GM21717 (cell line): ENCODE measurements around the gene SEC11C.

Experiments
- ATAC-seq: cut with Tn5 transposase; IDR thresholded peaks from one replicate; pipeline ENCODE4 v1.9.1; 2021; ENCODE audit warnings: mild to moderate bottlenecking, moderate library complexity; ENCODE audit not compliant: unreplicated experiment

Gene SEC11C

DNA sequence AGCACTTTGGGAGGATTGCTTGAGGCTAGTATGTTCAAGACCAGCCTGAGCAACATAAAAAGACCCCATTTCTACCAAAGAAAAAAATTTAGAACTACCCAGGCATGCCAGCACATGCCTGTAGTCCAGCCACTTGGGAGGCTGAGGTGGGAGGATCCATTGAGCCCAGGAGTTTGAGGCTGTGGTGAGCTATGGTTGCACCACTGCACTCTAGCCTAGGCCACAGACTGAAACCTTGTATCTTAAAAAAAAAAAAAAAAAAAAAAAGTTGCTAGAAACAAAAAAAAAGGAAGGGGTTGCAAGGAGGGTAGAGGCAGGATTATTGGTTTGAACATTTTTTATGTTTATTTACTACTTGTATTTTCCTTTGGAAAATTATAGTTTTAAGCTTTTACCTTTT lies 4.8 kb downstream of the SEC11C start:
- ATAC-seq: no peak

DNA sequence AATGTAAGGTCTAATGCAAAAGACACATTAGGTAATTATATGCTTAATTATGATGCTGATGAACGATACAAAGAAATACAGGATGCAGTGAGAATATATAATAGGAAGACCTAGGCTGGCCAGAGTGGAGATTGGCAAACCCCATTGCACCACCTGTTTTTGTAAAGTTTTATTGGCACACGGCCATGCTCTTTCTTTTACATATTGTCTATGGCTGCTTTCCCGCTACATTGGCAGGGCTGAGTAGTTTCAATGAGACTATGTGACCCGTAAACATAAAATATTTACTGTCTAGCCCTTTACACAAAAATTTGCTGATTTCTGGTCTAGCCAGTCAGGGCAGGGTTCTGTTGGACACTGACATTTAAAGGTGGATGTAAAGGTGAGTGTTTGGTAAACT lies 5.4 kb downstream of the SEC11C start:
- no peak for ATAC-seq

DNA sequence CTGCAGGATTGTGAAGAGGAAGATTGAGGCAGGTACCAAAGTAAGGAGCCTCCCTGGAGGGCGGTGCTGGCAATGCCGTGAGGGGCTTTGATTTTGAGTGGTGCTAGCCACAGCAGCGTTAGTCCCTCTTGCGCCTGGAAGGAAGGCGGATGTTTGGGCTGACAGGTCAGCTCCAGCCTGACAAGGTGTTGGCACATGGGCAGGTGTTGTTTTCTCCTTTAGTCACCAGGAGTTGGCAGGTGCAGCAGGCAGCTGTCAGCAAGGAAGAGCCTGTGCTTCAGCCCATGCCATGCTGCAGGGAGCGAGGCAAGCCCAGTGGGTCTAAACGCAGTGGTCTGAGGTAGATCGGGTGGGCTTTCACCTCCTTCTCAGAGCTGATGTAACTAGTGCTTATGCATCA lies 8.5 kb downstream of the SEC11C start:
- ATAC-seq: no peak

DNA sequence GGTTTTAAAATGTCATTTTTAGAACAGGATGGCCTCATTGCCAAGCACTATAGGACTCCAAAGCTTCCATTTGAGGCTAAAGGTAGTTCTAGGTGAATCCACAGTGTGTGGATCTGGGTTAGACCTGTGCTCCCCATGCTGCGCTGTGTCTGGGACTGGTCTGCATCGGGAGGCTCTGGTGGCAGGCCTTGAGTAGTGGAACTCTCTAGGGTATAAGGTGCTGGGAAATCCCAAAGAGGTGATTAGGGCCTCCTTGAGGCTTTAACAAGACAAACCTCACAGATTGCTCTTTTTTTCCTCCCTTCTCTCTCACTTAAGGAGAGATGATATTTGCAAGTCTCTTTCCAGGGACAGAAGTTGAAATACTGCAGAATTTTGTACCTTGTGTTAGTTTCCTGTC lies 9.3 kb downstream of the SEC11C start:
- no peak for ATAC-seq

DNA sequence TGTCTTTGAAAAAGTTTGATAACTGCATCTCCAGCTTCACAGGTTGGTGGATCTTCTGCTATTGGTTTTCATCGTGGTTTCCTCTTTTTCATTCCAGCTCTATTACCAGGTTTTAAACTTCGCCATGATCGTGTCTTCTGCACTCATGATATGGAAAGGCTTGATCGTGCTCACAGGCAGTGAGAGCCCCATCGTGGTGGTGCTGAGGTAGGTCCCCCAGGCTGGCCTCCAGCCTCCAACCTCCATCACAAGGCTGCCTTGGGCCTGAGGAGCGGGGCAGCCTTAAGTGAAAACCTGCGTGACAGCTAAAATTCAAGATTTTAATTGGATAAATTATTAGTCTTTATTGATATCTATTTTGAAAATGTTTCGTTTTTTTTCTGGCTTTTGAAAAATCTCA lies 9.7 kb downstream of the SEC11C start:
- no peak for ATAC-seq

DNA sequence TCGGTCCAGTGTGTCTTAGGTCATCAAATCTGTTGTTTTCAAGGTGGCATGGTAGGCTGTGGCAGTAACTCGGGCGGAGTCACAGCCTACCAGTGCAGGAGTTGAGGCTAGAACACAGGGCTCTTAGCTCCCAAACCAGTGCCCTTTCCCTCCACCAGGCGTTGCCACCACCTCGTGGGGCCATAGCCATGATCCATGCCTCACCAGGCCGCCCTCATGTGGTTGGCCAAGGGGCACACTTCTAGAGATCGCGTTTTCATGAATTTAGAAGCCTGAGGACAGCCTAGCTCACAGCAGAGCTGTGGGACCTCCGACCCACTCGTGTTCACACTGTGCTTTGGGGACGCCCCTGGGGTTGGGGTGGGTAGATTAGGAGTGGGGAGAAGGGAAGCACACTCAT lies 10.6 kb downstream of the SEC11C start:
- no peak for ATAC-seq

DNA sequence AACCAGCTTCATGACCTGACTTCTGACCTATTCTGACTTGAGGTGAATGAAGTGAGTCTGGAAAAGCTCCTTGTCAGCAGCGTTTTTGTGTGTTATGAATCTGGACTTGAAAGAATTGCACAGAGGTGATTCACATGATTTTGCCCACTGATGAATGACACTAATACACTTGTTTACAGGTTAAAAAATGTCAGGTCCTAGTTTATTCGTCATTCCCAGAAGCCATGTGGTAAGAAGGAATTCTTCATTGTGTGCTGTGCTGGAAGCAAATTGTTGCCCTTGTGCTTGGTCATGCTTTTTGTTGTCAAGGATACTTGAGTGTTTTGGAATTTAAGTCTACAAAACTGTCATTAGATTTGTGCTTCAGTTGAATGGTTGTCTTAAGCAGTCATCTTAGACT lies 15.5 kb downstream of the SEC11C start:
- ATAC-seq: no peak

DNA sequence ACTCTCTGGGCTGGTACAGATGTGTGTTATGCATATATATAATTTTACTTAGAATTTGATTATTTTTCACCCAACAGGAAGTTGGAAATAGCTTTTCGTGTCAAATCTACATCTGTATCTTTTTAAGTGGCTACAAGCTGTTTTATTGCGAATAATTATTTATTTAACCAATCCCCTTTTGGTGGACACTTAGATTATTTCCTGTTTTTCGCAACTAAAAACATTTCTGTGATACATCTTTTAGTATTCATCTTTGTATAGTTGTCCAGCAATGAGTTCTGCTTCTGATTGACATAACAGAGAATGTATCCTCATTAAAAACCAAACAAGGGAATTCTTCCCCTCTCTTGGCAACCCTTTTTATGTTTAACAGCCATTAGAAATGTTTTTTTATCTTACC lies 16.6 kb downstream of the SEC11C start:
- ATAC-seq: no peak

DNA sequence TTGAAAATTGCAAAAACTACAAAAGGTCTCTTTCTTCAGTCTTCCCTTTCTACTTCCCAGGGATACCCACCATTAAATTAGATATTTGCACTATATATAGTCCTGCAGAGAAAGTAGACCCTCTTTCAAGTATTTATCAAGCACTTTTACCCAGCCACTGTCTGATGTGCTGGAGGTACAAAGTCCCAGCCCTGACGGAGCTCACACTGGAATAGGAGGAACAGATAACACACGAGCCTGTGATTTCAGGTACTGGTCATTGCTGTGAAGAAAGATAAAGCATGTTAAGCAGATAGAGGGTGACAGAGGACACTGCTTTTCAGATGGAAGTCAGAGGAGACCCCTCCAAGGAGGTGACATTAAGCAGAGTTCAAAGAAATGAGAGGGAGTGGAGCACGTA lies 19.6 kb downstream of the SEC11C start:
- ATAC-seq: no peak

DNA sequence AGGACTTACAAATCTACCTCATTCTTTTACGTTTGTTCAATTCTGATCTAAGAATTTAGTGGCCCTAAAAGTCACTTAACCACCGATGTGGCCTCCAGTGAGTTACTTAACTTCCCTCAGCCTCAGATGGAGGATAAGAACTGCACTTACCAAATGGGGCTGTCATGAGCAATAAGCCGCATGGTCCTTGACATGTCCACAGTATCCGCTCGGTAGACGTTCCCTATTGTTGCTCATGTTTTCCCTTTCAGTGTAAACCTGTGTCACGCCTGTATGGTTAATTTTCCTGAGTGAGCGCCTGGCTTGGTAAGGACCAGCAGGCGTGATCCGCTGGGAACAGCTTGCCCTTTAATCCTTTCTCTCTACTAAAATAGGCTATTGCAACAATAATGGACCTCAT lies 20.3 kb downstream of the SEC11C start:
- no peak for ATAC-seq

DNA sequence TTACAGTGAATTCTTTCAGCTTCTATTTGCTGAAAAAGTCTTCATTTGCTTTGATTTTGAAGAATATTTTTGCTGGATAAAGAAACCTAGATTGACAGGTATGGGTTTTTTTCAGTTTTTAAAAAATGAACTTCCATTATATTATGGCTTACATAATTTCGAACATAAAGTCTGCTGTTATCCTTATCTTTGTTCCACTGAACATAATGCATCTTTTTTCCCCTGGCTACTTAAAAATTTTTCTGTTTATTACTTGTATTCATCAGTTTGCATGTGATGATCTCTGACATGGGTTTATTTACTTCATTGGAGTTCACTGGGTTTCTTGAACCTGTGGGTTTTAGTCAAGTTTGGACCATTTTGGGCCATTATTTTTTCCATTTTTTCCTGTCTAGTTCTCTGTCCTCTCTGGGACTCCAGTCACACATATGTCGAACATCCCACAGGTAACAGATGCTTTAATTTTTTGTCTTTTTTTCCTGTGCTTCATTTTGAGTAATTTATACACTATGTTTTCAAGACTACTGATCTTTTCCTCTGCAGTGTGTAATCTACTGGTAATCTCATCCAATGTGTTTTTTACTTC lies 33.1 kb downstream of the SEC11C start:
- ATAC-seq: no peak

DNA sequence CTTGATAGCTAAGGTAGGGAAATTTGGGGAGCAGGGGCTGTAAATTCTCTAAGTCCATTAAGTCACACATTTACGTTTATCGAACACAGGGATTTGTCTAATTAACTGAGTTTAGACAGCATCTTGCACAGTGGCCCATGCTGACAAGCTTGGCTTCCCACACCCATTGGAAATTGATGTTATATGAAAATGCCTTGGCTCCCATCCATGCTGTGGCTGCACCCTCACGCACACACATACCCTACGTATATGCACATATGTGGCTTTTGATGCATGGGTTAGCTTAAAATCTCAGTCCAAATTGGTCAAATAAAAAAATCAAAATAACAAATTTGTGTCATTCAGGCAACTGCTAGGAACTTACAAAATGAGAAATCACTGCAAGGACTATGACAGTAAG lies 37.8 kb downstream of the SEC11C start:
- ATAC-seq: no peak

DNA sequence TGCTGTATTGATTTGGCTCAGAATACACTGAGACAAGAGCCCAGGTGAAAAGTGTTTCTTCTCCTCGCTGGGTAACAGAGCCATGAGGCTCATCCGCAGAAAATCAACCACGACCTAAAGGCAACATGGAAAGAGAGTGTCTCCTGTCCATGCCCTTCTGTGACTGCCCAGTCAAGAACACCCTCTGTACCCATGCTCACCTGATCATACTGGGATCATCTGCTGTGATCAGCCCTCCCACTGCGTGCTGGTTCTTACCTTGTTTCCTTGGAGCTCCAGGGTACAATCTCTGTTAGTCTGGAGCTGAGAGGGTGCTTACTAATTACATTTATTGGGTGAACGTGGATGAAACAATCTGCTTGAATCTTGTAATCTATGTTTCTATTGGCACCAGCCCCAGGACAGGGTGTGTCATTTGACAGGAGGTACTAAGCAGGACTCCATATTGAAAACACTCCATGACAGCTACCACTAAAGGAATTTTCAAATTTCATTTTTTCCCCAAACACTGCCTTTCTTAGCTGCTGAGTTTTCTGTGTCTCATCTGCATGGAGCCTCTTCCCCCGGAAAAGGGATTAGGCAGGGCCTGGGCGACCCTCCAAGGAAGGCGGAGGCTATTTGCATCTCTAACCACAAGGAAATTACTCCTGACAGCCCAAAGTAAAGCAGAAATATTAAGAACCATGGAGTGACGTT lies 40.6 kb downstream of the SEC11C start:
- ATAC-seq: no peak

DNA sequence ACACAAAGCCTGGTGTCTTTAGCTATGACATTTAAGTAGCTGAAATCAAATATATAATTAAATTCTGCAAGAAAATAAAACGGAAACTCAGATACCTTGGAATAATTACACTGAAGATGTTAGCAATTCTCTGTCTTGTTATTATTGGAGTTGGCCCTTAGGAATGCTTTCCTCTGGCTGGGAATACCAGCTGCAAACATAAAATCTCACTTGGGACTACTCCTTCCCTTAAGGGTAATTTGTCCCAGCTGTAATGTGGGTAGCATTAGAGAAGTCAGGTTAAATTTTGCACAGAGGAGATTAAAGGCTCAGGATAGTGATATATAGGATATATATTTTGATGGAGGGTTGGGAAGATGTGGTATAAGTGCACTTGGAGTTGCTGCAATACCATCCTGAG lies 43.0 kb downstream of the SEC11C start:
- ATAC-seq: no peak

DNA sequence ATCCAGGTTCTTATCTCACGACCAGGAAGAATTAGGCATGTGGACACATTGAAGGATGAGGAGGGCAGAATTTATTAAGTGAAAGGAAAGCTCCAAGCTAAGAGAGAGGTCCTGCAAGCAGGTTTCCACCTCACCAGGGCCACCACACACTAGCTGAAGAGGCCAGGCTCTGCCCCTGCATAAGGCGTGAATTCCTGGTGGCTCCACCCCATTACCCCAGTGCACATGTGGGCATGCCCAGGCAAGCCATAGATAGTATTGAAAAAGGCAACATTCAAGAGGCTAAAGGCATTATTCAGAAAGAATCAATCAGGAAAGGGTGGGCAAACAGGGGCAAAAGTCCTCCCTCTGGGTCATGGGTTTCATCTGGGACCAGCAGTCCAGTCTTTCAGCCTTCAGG lies 49.3 kb downstream of the SEC11C start:
- no peak for ATAC-seq

DNA sequence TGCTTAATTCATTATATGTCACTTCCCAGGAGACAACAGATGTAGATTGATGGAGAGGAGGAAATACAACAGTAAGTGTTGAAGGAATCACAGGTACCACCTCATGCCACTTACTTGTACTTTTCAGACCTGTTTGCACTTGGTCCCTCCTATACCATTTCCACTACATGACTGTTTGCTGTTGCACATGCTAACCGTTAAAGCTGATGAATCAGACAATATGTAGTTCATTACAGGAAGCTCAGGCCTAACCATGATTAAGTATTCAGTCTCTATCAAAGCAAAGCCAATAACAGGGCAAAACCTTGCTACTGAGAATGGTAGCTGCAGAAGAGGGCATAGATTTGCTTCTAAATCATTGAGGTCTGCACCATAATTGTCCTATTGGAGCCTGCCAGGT lies 50.1 kb downstream of the SEC11C start:
- ATAC-seq: no peak

DNA sequence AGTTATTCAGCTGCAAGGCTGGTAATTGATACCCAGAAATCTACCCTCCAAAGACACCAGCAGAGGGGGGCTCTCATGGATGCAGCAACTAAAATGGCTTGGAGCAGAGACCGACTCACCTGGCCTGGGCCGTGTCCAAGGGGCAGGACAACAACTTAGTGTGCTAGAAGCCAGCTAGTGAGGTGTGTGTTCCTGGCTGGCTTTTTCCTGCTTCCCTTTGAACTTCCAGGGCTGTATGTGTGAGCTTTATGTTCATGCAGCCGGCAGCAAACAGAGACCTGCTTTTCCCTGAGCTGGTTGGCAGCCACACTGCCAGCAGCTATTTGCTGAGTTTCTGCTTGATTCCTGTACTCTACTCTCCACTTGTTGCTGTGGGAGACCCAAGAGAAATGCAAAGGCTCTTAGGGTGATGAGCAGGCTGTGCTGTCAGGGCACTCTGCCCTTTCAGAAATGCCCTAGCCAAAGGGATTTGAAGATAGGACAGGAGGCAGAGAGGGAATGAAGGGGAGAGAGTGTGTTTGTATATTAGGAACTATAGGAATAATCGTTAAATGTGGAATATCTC lies 56.6 kb downstream of the SEC11C start:
- no peak for ATAC-seq

DNA sequence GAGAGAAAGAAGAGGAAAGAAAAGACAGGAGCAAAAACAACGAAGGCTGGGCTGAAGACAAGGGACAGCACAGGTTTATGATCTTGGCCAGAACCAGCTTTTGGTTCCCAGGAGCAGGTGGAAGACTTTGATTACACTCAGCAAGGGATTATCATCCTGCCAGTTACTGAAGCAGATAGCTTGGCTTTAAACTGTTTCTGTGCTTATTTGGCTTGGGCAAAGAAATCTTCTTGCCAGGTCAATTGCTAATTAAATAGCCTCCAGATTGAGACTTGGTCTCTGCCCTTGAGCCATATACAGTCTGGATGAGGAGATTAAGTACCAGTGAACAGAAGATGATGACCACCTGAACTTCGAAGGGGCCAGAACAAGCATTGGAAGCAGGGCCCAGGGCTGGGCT lies 58.0 kb downstream of the SEC11C start:
- ATAC-seq: no peak

DNA sequence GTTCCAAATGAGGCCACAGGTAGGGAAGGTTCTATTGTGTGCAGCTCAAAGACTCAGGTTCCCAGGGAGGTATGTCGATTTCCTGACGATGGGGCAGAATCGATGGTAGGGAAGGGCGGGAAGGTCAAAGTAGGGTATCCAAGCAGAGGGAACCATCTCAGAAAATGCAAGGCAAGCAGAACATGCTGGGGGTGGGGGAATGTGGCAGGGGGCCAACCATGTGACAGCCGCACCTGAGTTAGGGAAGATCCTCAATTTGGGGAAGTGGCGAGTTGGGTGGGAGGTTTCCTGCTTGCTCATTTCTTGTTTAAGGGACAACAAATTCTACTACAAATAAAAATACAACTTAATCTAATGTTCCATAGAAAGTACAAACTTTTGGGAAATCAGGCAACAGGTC lies 58.5 kb downstream of the SEC11C start:
- no peak for ATAC-seq

DNA sequence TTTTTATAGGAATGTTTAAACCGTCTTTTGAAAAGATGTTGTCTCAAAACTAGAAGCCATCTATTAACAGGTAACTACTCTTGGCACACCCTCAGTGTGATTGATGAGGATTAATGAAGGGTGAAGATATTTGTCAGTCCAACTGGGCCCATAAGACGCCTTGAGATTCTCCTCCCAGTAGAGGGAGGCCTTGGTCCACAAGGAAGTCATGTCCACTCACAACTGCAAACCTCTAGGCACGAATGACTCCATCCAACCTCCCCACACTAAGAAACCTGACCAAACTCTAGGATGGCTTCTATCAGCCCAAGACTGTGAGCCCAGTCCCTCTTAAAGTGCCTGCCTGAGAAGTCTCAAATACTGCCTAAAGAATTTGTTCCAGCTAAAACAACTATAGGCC lies 61.1 kb downstream of the SEC11C start:
- ATAC-seq: no peak

DNA sequence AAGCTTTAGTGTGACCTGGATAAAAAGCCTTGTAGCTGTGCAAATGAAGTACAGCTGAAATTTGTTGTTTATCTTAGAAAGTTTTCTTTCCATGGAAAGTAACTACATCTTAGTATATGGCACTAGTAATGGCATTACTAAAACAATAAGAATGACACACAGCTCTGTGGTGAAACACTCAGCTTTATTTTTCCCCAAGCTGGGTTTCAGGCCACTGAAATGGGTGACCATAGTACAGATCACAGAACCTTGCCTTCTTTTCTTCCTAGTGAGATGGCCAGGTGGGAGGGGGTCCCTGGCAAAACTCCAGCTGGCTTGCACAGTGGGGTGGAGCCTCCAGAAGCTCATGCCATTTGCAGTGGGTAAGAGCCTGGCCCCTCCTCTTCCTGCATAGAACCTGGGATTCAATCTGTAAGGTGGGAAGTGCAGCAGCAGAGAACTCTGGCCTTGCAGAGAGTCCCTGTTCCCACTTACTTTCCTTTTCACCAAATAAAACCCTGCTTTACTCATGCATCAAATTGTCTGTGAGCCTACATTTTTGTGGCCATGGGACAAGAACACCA lies 62.7 kb downstream of the SEC11C start:
- no peak for ATAC-seq

DNA sequence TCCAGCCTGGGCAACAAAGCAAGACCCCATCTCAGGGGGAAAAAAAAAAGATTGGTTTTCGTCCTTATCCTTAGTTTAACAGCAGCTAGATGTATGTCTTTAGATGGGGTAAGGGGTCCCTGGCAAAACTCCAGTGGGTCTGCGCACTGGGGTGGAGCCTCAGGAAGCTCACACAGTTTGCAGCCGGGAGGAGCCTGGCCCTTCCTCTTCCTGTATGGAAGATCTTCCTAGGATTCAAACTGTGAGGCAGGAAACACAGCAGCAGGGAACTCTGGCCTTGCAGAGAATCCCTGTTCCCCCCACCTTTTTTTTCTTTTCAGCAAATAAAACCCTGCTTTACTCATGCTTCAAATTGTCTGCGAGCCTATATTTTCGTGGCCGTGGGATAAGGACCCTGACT lies 67.8 kb downstream of the SEC11C start:
- no peak for ATAC-seq
